Astrocyte of the cerebellum (primary cell): ENCODE results near the gene STRADA.

Experiments used
- DNase-seq: peaks from one replicate; pipeline ENCODE4 v3.0.0-alpha.2; 2011; ENCODE audit warnings: low read depth
- H3K4me3 ChIP-seq: 2 replicates; pipeline ENCODE4 v1.5.1; 2011; ENCODE audit warnings: mild to moderate bottlenecking, low read depth, low read length, moderate library complexity
- CTCF ChIP-seq: IDR thresholded peaks from 2 replicates; pipeline ENCODE4 v1.5.1; 2012; ENCODE audit warnings: low read length, low read depth, moderate library complexity, mild to moderate bottlenecking; ENCODE audit errors: missing control alignments
- in situ Hi-C: cut with HindIII; loops from 2 replicates; pipeline ENCODE4 v1.10.0; 2017; ENCODE audit warnings: low sequenced_read_pairs

Gene STRADA

GRCh38 chr17:63665527-63666214, 75.9 kb downstream of the STRADA start:
- in situ Hi-C loops, result no loop called here
- no peak for DNase-seq
- no peak overlapping the region for H3K4me3 ChIP-seq
- no peak for TF ChIP-seq CTCF

DNA sequence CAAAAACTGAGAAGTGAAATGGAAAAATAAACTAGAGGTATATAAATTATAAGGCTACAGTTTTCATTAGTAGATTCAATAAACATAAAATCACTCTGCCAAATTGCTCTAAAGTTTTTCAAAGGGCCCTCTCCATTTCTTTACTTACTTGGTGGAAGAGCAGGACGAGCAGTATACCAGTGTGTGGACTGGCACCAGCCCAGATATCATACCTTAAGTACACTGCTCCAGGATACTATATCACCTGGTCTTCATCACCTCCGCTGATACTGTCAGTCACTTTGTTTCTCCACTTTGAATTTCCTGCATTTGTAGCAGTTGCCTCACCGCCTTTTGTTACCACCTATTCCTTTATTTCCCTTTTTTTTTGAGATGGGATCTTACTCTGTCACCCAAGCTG, 81.7 kb downstream of the STRADA start:
- H3K4me3 ChIP-seq, result no peak overlapping the region
- no peak for TF ChIP-seq CTCF
- in situ Hi-C loops, result no loop called here
- no peak for DNase-seq

DNA sequence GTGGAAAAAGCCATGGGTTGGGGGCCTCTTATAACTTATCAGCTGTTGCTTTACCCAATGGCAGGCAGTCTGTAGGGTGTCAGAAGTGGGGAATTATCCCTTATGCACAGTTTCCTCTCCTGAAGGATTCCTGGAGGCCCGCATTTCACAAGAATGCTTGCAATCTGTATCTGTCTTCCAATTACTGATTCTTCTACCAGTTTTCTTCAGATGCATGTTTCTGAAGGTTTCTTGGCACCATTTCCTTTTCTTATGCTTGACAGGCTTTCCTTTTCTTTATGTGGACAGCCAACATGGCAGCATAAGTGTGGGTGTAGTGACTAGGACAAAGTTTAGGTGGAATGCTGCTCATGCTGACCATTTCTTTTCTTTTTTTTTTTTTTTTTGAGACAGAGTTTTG, 83.2 kb downstream of the STRADA start:
- no peak overlapping the region for H3K4me3 ChIP-seq
- no peak for TF ChIP-seq CTCF
- in situ Hi-C loops, result no loop called here
- no peak for DNase-seq

- DNase-seq, result no peak
- in situ Hi-C loops, result no loop called here
- H3K4me3 ChIP-seq, result no peak overlapping the region
- TF ChIP-seq CTCF, result no peak
Measured at GRCh38 chr17:63657786-63658185, 83.8 kb downstream of the STRADA start.

DNA sequence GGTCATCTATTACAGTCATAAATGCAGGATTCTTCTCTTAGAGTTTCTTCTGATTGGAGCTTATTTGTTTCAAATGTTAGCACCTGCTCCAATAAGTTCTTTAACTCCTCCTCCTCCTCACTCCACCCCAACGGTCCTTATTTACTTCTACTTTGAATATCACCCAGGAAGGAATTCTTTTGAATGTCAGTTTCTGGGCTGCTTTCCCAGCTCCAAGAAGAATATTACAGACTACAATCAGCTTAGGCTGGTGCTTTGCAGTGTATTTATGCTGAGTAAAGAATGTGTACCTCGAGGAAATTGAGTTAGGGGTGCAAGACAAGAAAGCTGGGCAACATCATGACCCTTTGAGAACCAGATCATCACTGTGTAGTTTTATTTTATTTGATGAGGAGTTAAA, 88.5 kb downstream of the STRADA start:
- TF ChIP-seq CTCF, result no peak
- no peak for DNase-seq
- in situ Hi-C loops, result no loop called here
- H3K4me3 ChIP-seq, result no peak overlapping the region
